Progenitor cell of endocrine pancreas (in vitro differentiated cells): ENCODE measurements around the gene FSCN2. TPM values are rescaled to one million over a fixed set of nuclear protein-coding genes. Genes with fewer than 3 reads are reported as not detected.
"Not testable (repeated sequence)": the region's sequence is repeated elsewhere in the genome, so short reads cannot be mapped to it uniquely, and the experiment has no call there.

Experiments
- DNase-seq: peaks from one replicate; pipeline ENCODE4 v3.0.0; 2021; ENCODE audit warnings: low spot score; ENCODE audit not compliant: unreplicated experiment
- H3K27ac Mint-ChIP-seq: 2 replicates; pipeline ENCODE4 v1.8.0; 2021; ENCODE audit warnings: mild to moderate bottlenecking, moderate library complexity, mixed read lengths
- H3K27me3 Mint-ChIP-seq: 2 replicates; pipeline ENCODE4 v1.8.0; 2021; ENCODE audit warnings: mixed read lengths
- H3K36me3 Mint-ChIP-seq: 2 replicates; pipeline ENCODE4 v1.8.0; 2022; ENCODE audit warnings: mixed read lengths; ENCODE audit not compliant: insufficient read depth
- H3K4me1 Mint-ChIP-seq: 2 replicates; pipeline ENCODE4 v1.8.0; 2021; ENCODE audit warnings: low read depth, mixed read lengths
- H3K4me3 Mint-ChIP-seq: 2 replicates; pipeline ENCODE4 v1.8.0; 2021; ENCODE audit warnings: low read depth, mild to moderate bottlenecking, moderate library complexity, mixed read lengths
- H3K9me3 Mint-ChIP-seq: 2 replicates; pipeline ENCODE4 v1.8.0; 2021; ENCODE audit warnings: low read depth, mixed read lengths
- total RNA-seq: library from RNA; stranded (reverse); gene quantifications from 2 replicates; pipeline ENCODE4 v1.2.1, GENCODE V29; 2021
- TF ChIP-seq, protein P1 (sequence below): fragments of 200-600 bp; sonication (generic); IDR thresholded peaks from one replicate; pipeline ENCODE4 v1.5.0; 2021; ENCODE audit warnings: antibody characterized with exemption, mild to moderate bottlenecking; ENCODE audit not compliant: unreplicated experiment

FSCN2 gene
- total RNA-seq, 1 donor from 2014 or later: 5.3 TPM

DNA sequence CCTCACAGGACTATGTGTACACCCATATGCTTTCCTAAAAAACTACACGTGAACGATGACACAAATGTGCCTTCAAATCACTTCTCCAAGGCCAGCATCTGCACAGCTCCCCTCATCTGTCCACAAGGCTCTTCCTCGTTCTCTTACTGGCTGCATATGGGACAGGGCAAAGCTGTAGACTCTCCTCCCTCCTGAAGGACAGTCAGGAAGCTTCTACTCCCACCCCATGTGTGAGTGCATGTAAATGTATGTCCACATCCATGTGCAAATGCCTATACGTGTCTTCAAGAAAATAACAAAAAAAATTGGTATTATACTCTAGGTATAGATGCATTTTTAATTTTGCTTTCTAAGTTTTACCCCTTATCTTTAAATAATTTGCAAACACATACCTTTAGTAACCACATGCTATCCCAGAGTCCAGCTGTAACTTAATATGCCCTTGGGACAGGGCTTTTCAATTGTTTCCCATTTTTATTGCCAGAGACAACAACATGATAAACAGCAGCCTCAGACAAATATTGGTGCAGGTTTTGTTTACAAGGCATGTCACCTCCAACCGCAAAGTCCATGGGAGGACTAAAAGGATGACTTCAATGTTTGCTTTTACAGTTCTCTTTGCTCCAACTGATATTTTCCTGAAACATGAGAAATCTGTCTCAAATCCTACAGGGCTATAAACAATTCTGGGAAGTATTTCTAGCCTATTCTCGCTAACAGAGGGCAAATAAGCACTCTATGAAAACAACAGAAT lies 55.6 kb downstream of the FSCN2 start:
- H3K9me3 Mint-ChIP-seq: no peaks in the 10 kb centered on the region
- peaks cover 37% of the 10 kb centered on the region for H3K36me3 Mint-ChIP-seq
- H3K4me1 Mint-ChIP-seq: no peaks in the 10 kb centered on the region
- H3K27ac Mint-ChIP-seq: no peak overlapping the region
- TF ChIP-seq, protein P1, sequence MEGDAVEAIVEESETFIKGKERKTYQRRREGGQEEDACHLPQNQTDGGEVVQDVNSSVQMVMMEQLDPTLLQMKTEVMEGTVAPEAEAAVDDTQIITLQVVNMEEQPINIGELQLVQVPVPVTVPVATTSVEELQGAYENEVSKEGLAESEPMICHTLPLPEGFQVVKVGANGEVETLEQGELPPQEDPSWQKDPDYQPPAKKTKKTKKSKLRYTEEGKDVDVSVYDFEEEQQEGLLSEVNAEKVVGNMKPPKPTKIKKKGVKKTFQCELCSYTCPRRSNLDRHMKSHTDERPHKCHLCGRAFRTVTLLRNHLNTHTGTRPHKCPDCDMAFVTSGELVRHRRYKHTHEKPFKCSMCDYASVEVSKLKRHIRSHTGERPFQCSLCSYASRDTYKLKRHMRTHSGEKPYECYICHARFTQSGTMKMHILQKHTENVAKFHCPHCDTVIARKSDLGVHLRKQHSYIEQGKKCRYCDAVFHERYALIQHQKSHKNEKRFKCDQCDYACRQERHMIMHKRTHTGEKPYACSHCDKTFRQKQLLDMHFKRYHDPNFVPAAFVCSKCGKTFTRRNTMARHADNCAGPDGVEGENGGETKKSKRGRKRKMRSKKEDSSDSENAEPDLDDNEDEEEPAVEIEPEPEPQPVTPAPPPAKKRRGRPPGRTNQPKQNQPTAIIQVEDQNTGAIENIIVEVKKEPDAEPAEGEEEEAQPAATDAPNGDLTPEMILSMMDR: no peak
- no peaks in the 10 kb centered on the region for H3K27me3 Mint-ChIP-seq
- no peak overlapping the region for H3K4me3 Mint-ChIP-seq
- DNase-seq: no peak

DNA sequence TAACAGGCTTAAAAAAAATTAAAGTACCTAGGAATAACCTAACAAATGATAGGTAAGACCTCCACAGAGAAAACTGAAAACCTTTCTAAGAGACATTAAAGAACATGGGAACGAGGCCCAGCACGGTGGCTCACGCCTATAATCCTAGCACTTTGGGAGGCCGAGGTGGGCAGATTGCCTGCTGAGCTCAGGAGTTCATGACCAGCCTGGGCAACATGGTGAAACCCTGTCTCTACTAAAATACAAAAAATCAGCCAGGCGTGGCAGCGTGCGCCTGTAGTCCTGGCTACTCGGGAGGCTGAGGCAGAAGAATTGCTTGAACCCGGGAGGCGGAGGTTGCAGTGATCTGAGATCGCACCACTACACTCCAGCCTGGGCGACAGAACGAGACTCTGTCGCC lies 56.6 kb downstream of the FSCN2 start:
- H3K27ac Mint-ChIP-seq, H3K9me3 Mint-ChIP-seq, H3K4me1 Mint-ChIP-seq, DNase-seq, H3K27me3 Mint-ChIP-seq, H3K4me3 Mint-ChIP-seq: not testable (repeated sequence)
- peaks cover 34% of the 10 kb centered on the region for H3K36me3 Mint-ChIP-seq

DNA sequence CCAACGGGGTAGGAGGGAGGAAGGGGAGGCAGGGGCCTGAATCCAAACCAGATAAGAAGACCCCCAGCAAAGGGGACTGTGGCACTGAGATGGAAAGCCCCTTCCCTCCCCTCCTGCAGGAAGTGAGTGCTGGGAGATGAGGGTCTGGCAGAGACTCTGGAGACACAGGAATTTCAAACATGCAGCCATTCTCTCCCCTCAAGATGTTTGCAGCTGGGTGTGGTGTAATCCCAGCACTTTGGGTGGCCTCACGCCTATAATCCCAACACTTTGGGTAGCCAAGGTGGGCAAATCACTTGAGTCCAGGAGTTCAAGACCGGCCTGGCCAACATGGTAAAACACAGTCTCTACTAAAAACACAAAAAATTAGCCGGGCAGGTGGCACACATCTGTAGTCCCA lies 57.9 kb downstream of the FSCN2 start:
- H3K27me3 Mint-ChIP-seq: no peaks in the 10 kb centered on the region
- peaks cover 30% of the 10 kb centered on the region for H3K36me3 Mint-ChIP-seq
- TF ChIP-seq, protein P1: no peak
- no peak overlapping the region for H3K4me3 Mint-ChIP-seq
- H3K4me1 Mint-ChIP-seq: no peaks in the 10 kb centered on the region
- H3K9me3 Mint-ChIP-seq: no peaks in the 10 kb centered on the region
- DNase-seq: no peak
- no peak overlapping the region for H3K27ac Mint-ChIP-seq

Other genes with a start within 250 kb of the FSCN2 start
- 128 and 130 TPM in 2 replicates for gene SLC38A10, start 233.1 kb upstream of the FSCN2 start, total RNA-seq
- gene BAHCC1, start 132.9 kb upstream of the FSCN2 start, total RNA-seq: 36.9 and 40.5 TPM in 2 replicates
- gene ACTG1, start 15.6 kb upstream of the FSCN2 start, total RNA-seq: 3,227 and 3,279 TPM in 2 replicates
- gene FAAP100, start 24.0 kb downstream of the FSCN2 start, total RNA-seq: 46.5 and 47.7 TPM in 2 replicates
- gene NPLOC4, start 108.7 kb downstream of the FSCN2 start, total RNA-seq: 93.8 and 102 TPM in 2 replicates
- gene TSPAN10, start 108.8 kb downstream of the FSCN2 start, total RNA-seq: 4.0 and 4.4 TPM in 2 replicates
- gene PDE6G, start 128.2 kb downstream of the FSCN2 start, total RNA-seq: 0.50 TPM in 1 of 2 replicates, not detected in the other
- 18.6 and 23.6 TPM in 2 replicates for gene OXLD1, start 138.2 kb downstream of the FSCN2 start, total RNA-seq
- 24.8 and 26.6 TPM in 2 replicates for gene CCDC137, start 138.4 kb downstream of the FSCN2 start, total RNA-seq
- gene ARL16, start 155.4 kb downstream of the FSCN2 start, total RNA-seq: 42.1 TPM in 2 replicates
- gene HGS, start 155.6 kb downstream of the FSCN2 start, total RNA-seq: 127 and 141 TPM in 2 replicates
- 63.6 and 63.9 TPM in 2 replicates for gene MRPL12, start 175.0 kb downstream of the FSCN2 start, total RNA-seq
- gene SLC25A10, start 183.9 kb downstream of the FSCN2 start, total RNA-seq: 36.9 and 40.9 TPM in 2 replicates